Choroid plexus epithelial cell (primary cell): ENCODE results near the gene ARHGAP11A.
"Not testable (repeated sequence)": the region's sequence is repeated elsewhere in the genome, so short reads cannot be mapped to it uniquely, and the experiment has no call there.

Experiments
- DNase-seq: peaks from one replicate; pipeline ENCODE4 v3.0.0-alpha.2; 2010; ENCODE audit warnings: low read depth
- H3K4me3 ChIP-seq: 2 replicates; pipeline ENCODE4 v1.5.1; 2011; ENCODE audit warnings: low read depth, mild to moderate bottlenecking, control low read depth, low read length, moderate library complexity
- TF ChIP-seq, protein P1 (sequence below): conservative IDR thresholded peaks from 2 replicates; pipeline ENCODE4 v1.5.1; 2011; ENCODE audit warnings: low read depth, mild to moderate bottlenecking, control low read depth, inconsistent platforms, low read length, moderate library complexity

ARHGAP11A gene, protein sequence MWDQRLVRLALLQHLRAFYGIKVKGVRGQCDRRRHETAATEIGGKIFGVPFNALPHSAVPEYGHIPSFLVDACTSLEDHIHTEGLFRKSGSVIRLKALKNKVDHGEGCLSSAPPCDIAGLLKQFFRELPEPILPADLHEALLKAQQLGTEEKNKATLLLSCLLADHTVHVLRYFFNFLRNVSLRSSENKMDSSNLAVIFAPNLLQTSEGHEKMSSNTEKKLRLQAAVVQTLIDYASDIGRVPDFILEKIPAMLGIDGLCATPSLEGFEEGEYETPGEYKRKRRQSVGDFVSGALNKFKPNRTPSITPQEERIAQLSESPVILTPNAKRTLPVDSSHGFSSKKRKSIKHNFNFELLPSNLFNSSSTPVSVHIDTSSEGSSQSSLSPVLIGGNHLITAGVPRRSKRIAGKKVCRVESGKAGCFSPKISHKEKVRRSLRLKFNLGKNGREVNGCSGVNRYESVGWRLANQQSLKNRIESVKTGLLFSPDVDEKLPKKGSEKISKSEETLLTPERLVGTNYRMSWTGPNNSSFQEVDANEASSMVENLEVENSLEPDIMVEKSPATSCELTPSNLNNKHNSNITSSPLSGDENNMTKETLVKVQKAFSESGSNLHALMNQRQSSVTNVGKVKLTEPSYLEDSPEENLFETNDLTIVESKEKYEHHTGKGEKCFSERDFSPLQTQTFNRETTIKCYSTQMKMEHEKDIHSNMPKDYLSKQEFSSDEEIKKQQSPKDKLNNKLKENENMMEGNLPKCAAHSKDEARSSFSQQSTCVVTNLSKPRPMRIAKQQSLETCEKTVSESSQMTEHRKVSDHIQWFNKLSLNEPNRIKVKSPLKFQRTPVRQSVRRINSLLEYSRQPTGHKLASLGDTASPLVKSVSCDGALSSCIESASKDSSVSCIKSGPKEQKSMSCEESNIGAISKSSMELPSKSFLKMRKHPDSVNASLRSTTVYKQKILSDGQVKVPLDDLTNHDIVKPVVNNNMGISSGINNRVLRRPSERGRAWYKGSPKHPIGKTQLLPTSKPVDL

DNA sequence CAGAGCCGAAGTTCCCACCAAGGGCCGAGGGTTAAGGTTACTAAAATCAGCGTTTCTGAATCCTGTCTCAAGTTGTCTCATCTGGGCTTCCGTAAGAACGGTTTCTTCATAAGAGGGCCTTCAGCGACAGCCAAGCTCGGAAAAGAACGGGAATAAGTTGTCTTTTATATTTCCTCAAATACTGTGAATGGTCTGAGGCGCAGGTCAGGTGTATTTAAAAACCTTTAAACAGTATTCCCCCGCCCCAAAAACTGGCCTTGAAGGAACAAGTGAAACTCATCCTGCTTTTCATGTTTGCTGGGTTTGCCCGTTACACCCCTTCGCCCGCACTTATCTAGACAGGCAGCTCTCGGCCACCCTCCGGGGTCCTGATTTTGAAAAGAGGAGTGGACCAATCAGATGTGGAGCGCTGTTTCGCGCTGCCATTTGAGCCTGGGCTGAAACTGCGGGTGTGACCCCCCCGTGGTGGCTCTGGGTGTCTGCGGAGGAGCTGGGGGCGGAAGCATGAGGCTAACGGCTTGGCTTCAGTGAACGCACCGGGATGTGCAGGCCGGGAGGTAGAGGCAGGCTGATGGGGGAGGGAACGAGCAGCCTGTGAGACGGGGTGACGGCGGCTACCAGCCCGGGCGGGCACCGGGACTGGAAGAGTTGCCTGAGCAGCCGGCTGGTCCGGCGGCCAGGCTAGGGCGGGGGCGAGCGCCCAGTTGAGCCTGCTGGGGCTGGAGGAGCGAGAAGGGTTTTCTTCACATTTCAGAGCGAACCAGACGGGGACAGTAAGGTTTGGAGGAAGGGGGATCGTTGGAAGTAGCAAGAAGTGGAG lies at the start of gene ARHGAP11A:
TSS of gene ARHGAP11A (plus strand) at position 454 of the 820 bp plus-strand sequence. CDS start 708 bp downstream, outside the sequence.
- peak; percentile 95 for DNase-seq
- H3K4me3 ChIP-seq = peak within 1 kb of the TSS; percentile 62

DNA sequence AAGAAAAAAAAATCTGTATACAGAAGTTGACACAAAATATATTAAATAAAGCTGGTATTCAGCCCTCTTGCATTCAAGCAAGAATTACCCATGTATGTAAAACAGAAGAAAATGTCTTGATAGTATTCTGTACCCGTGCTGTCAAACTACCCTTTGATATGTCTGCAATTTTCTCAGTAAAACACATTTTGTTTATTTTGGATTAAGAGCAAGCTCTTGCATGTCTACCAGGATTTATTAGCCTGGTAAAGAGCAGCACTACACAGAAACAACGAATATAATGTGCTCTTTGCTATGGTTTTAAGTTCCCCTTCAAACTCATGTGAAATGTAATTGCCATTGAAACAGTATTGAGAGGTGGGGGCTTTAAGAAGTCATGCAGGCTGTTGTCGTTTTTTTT lies 46.3 kb upstream of the ARHGAP11A start:
- H3K4me3 ChIP-seq, DNase-seq: not testable (repeated sequence)

DNA sequence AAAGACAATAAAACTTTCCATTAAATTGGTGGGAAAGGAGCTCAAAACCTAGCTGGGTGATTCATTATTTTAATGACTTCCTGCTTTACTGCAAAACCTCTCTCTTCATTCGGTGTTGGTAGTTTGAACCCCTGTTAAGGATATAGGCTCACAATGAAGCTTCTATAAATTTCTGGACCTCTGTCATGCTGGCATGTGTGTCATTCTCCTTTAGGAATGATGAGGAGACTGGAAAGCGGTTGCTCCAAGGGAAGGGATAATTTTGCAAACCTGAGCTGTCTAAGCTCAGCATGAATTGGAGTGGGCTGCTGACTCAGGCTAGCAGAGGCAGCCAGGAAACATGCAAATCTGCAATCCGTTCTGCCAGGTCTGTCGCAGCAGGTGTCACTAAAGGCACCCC lies 36.8 kb upstream of the ARHGAP11A start:
- not testable (repeated sequence) for DNase-seq, H3K4me3 ChIP-seq

DNA sequence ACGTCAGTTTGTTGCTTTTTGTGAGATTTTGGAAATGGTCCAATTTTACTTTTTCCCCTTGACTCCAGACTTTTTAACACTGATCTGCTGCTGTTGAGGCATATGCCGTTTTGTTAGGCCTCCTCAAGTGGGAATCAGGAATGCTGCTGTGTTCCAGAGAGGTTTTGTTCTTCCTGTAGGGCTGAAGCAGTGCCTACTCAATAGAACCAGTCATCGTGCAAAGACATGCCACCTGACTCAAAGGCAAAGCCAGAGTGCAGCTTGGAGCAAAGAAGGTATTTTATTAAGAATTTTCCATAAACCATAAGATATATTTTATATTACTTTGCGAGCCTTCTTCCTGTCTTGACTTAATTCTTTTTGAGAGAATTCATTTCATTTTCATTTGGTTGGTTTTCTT lies 29.5 kb upstream of the ARHGAP11A start:
- not testable (repeated sequence) for DNase-seq, H3K4me3 ChIP-seq

DNA sequence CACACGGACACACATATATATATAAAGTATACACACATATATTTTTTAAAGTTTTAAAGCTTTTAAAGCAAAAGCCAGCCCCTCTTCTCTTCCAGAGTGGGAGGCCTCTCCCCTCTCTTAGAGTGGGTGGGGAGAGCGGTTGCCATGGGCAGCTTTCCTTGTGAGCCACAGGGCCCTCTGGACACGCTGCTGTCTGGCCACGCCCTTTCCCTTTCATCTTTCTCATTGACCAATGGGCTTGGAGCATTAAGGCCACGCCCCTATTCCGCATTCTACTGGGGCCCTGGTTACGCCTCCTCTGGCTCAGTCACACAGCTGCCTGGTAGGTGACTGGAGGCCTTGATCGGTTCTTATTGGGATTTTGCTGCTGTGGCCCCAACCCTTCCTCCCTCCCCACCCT lies 22.2 kb upstream of the ARHGAP11A start, which contains the start of gene GOLGA8N:
TSS of gene GOLGA8N (plus strand) at position 306 of the 400 bp plus-strand sequence.
- not testable (repeated sequence) for DNase-seq, H3K4me3 ChIP-seq

DNA sequence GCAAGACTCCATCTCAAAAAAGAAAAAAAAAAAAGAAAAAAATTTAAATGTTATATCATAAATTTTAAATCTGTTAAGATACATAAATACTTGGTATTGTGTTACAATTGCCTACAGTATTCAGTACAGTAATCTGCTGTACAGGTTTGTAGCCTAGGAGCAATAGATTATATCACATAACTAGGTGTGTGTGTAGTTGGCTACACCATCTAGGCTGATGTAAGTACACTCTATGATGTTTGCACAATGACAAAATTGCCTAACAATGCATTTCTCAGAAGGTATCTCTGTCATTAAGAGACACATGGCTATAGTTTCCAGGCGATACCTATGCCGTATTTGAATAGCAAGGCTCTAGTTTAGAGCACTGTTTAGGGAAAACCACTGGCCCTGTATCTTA lies 5.8 kb upstream of the ARHGAP11A start:
- not testable (repeated sequence) for DNase-seq

DNA sequence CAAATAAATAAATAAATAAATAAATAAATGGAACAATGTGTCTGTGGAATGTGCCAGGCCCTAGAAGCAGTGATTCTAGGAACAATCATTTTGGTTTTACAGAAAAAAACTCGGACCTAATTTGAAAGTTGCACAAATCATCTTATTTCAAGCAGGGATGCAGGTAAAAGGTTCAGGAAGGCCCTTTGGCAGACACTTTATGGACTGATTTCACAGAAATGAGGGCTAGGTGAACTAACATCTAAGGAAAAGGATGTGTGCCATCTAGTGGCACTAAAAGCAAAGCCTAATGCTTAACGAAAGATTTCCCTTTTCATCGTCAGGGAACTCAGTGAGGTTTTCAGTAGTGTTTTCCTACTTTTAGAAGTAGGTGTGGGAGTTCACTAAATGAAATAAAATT lies 4.6 kb upstream of the ARHGAP11A start:
- TF ChIP-seq, protein P1, sequence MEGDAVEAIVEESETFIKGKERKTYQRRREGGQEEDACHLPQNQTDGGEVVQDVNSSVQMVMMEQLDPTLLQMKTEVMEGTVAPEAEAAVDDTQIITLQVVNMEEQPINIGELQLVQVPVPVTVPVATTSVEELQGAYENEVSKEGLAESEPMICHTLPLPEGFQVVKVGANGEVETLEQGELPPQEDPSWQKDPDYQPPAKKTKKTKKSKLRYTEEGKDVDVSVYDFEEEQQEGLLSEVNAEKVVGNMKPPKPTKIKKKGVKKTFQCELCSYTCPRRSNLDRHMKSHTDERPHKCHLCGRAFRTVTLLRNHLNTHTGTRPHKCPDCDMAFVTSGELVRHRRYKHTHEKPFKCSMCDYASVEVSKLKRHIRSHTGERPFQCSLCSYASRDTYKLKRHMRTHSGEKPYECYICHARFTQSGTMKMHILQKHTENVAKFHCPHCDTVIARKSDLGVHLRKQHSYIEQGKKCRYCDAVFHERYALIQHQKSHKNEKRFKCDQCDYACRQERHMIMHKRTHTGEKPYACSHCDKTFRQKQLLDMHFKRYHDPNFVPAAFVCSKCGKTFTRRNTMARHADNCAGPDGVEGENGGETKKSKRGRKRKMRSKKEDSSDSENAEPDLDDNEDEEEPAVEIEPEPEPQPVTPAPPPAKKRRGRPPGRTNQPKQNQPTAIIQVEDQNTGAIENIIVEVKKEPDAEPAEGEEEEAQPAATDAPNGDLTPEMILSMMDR = peak; percentile 17
- peak; percentile 70 for DNase-seq
- H3K4me3 ChIP-seq = not testable (repeated sequence)

More for the DNA sequence above, 5.8 kb upstream of the ARHGAP11A start:
- not testable (repeated sequence) for H3K4me3 ChIP-seq

DNA sequence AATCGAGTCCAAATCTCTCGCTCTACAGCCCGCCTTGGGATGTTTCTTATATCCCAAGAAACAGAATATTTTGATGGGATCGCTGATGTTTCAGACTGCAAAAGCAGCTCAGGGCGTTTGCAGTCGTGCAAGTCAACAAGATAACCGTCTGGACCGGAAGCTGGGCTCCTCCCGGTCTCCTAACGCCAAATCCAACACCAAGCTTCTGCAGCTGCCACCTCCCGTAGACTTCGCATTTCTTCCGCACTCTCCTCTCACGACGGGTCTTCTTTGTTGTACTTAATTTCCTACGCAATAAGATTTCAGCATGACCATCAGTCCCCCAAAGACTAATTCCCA lies 623 bp upstream of the ARHGAP11A start:
- not testable (repeated sequence) for DNase-seq
- peak overlapping the region; percentile 62 for H3K4me3 ChIP-seq

DNA sequence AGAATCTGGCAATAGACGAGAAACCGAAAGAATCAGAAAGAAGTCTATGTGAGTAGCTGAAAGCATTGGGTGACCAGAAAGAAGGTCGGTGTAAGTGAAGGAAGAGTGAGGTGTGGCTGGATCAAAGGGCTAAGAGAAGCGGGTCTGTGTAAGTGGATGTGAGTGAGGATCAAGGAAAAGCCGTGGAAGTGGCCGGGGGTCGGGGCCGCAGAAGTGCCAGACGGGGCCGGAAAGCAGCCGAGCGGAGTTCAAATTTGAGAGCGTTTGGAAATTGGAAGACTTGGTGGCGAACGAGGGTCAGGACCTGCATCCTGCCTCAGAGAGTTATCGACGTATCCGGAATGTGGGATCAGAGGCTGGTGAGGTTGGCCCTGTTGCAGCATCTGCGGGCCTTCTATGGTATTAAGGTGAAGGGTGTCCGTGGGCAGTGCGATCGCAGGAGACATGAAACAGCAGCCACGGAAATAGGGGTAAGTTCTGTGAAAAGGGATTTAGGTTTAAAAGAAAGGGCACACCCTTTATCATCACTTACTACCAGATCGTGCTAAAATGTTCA lies 645 bp downstream of the ARHGAP11A start:
- H3K4me3 ChIP-seq = peak overlapping the region; percentile 62
- DNase-seq = peak; percentile 17

DNA sequence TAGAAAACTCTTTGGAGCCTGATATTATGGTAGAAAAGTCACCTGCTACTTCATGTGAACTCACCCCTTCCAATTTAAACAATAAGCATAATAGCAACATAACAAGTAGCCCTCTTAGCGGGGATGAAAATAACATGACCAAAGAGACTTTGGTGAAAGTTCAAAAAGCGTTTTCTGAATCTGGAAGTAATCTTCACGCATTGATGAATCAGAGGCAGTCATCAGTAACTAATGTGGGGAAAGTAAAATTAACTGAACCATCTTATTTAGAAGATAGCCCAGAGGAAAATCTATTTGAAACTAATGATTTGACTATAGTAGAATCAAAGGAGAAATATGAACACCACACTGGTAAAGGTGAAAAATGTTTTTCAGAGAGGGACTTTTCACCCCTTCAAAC lies 21.1 kb downstream of the ARHGAP11A start:
- TF ChIP-seq, protein P1 = no peak
- DNase-seq = no peak
- H3K4me3 ChIP-seq = no peak overlapping the region
